Breast epithelium (tissue), 4 donors: ENCODE data around the gene TRAIP. TPM values are rescaled to one million over a fixed set of nuclear protein-coding genes. Genes with fewer than 3 reads are reported as not detected.
A peak's percentile ranks its signal among the peaks of the same experiment; 100 is the strongest.

Experiments
- DNase-seq, 2 donors: peaks; one replicate each; pipeline ENCODE4 v3.0.0-alpha.2; 2019; ENCODE audit warnings: low spot score in 2 of 2
- H3K27ac ChIP-seq, 2 donors: fragments of 200-600 bp; sonication (generic) in 1 of 2; one replicate each; pipeline ENCODE4 v1.5.1; 2016 to 2019; ENCODE audit warnings: mild to moderate bottlenecking in 1 of 2
- H3K27me3 ChIP-seq, 2 donors: fragments of 200-600 bp; sonication (generic) in 1 of 2; one replicate each; pipeline versions ENCODE4 v1.5.1 to v1.6.0; 2017 to 2019; ENCODE audit warnings: control low read depth in 1 of 2, mild to moderate bottlenecking in 1 of 2
- H3K36me3 ChIP-seq: fragments of 200-600 bp; one replicate; pipeline ENCODE4 v1.5.1; 2019
- H3K4me1 ChIP-seq, 2 donors: fragments of 200-600 bp; sonication (generic); one replicate each; pipeline ENCODE4 v1.5.1; 2016 to 2019; ENCODE audit warnings: control low read depth in 1 of 2
- H3K4me3 ChIP-seq, 3 donors: fragments of 200-600 bp; sonication (generic); 1 replicate in 2 of 3; 2 replicates in 1 of 3; pipeline ENCODE4 v1.5.1; 2016 to 2019; ENCODE audit warnings: mild to moderate bottlenecking in 3 of 3, moderate library complexity in 2 of 3
- H3K9me3 ChIP-seq, 2 donors: fragments of 200-600 bp; sonication (generic) in 1 of 2; one replicate each; pipeline ENCODE4 v1.5.1; 2016 to 2019; ENCODE audit warnings: control low read depth in 1 of 2
- CTCF ChIP-seq, 3 donors: fragments of 450-650 bp; IDR thresholded peaks; one replicate each; pipeline ENCODE4 v1.5.1; 2016 to 2017; ENCODE audit warnings: antibody characterized with exemption in 3 of 3, mild to moderate bottlenecking in 3 of 3, moderate library complexity in 3 of 3
- POLR2A ChIP-seq: fragments of 450-650 bp; IDR thresholded peaks from one replicate; pipeline ENCODE4 v1.6.1; 2016; ENCODE audit warnings: antibody characterized with exemption, mild to moderate bottlenecking, moderate library complexity
- POLR2AphosphoS5 ChIP-seq, 3 donors: sonication (generic); formaldehyde crosslinking; IDR thresholded peaks; one replicate each; pipeline ENCODE4 v1.6.1; 2017; ENCODE audit warnings: antibody characterized with exemption in 3 of 3
- intact Hi-C: fragments of 100-400 bp; cut with DNase I; formaldehyde crosslinking; loops from one replicate; pipeline ENCODE4 v1.15.1; 2023; ENCODE audit warnings: low total_unique reads
- total RNA-seq, 3 donors: library from RNA; depleted of rRNA; stranded (reverse); fragments of >200 nt; gene quantifications; one replicate each; pipeline ENCODE4 v1.1.0, GENCODE V29; 2016

TRAIP gene
- total RNA-seq, 3 donors from 2014 or later = 1.6 to 2.0 (median 1.9) TPM

GRCh38 chr3:49792371-49793150 lies 63.8 kb downstream of the TRAIP start:
- no peak overlapping the region for H3K4me3 ChIP-seq
- H3K27ac ChIP-seq = no peak overlapping the region
- DNase-seq = no peak
- no peaks in the 10 kb centered on the region for H3K4me1 ChIP-seq
- no peaks in the 10 kb centered on the region for H3K27me3 ChIP-seq
- no peaks in the 10 kb centered on the region for H3K36me3 ChIP-seq
- intact Hi-C loops = no loop called here
- H3K9me3 ChIP-seq = no peaks in the 10 kb centered on the region
- TF ChIP-seq CTCF (IDR thresholded peaks at IDR 0.05) (no peak), POLR2AphosphoS5 (IDR thresholded peaks at IDR 0.05) (no peak), POLR2A (no peak)

- no peaks in the 10 kb centered on the region for H3K27me3 ChIP-seq
- H3K9me3 ChIP-seq = no peaks in the 10 kb centered on the region
- H3K4me1 ChIP-seq = no peaks in the 10 kb centered on the region
- no peak for TF ChIP-seq POLR2A
- no peak for TF ChIP-seq CTCF (IDR thresholded peaks at IDR 0.05)
- TF ChIP-seq POLR2AphosphoS5 (IDR thresholded peaks at IDR 0.05) = no peak
- H3K36me3 ChIP-seq = no peaks in the 10 kb centered on the region
- no peak overlapping the region for H3K27ac ChIP-seq
- DNase-seq = no peak
- intact Hi-C loops = no loop called here
- H3K4me3 ChIP-seq = no peak overlapping the region
These were observed 64.8 kb downstream of the TRAIP start for GRCh38 chr3:49791571-49791970.

- H3K27ac ChIP-seq = no peak overlapping the region
- no peaks in the 10 kb centered on the region for H3K4me1 ChIP-seq
- intact Hi-C loops = no loop called here
- no peaks in the 10 kb centered on the region for H3K36me3 ChIP-seq
- H3K9me3 ChIP-seq = no peaks in the 10 kb centered on the region
- DNase-seq = no peak
- H3K4me3 ChIP-seq = no peak overlapping the region
- no peak for TF ChIP-seq POLR2A
- H3K27me3 ChIP-seq = no peaks in the 10 kb centered on the region
These were observed 65.5 kb downstream of the TRAIP start for GRCh38 chr3:49790626-49791411.

- no peaks in the 10 kb centered on the region for H3K36me3 ChIP-seq
- H3K9me3 ChIP-seq = no peaks in the 10 kb centered on the region
- DNase-seq = no peak
- no peaks in the 10 kb centered on the region for H3K27me3 ChIP-seq
- peak overlapping the region; percentile 97 to 99 for H3K27ac ChIP-seq
- H3K4me3 ChIP-seq = no peak overlapping the region
- peaks cover 0 to 6% of the 10 kb centered on the region in 2 donors for H3K4me1 ChIP-seq
- TF ChIP-seq POLR2A (no peak), CTCF (IDR thresholded peaks at IDR 0.05) (no peak)
- intact Hi-C loops = no loop called here
These were observed 68.3 kb downstream of the TRAIP start for GRCh38 chr3:49788056-49788455.

- Histone ChIP-seq H3K4me3 (no peak overlapping the region), H3K9me3 (no peaks in the 10 kb centered on the region), H3K27me3 (no peaks in the 10 kb centered on the region), H3K27ac (peak overlapping the region; percentile 97 to 99), H3K36me3 (no peaks in the 10 kb centered on the region), H3K4me1 (peaks cover 0 to 6% of the 10 kb centered on the region in 2 donors)
- TF ChIP-seq CTCF (IDR thresholded peaks at IDR 0.05) = no peak
- DNase-seq = no peak
- intact Hi-C loops = no loop called here
These were observed 68.8 kb downstream of the TRAIP start for GRCh38 chr3:49787536-49787935.
